HK-2 (cell line): ENCODE data around the gene CEP63.
"Not testable (repeated sequence)": the region's sequence is repeated elsewhere in the genome, so short reads cannot be mapped to it uniquely, and the experiment has no call there.

ENCODE experiments used
- DNase-seq: peaks from one replicate; pipeline ENCODE4 v3.0.0-alpha.2; 2018; ENCODE audit not compliant: unreplicated experiment

CEP63 gene

GRCh38 chr3:134576426-134576825 lies 90.6 kb downstream of the CEP63 start:
- no peak for DNase-seq

DNA sequence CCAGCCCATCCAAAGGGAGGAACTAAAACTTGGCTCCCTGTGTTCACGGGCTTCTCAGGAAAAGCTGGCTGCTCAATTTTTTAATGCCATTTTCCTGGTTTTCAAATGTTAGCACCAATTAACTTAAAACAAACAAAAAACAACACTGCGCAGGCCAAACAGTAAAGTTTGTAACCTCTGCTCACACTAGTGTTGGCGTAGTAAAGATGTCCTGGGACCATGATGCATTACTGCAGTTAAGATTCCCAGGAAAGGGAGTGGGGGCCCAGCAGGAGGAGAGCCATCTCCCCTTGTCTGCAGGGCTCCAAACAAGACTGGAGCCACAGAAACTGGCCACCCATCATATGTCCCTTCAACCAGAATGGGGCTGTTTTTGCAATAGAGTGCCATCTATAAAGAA lies 91.0 kb downstream of the CEP63 start:
- DNase-seq = no peak

- no peak for DNase-seq
These were observed 93.3 kb downstream of the CEP63 start for GRCh38 chr3:134579141-134579665.

- no peak for DNase-seq
These were observed 104.9 kb downstream of the CEP63 start for GRCh38 chr3:134590766-134591165.

GRCh38 chr3:134592806-134593205 lies 106.9 kb downstream of the CEP63 start:
- DNase-seq = no peak

GRCh38 chr3:134594331-134594741 lies 108.5 kb downstream of the CEP63 start:
- DNase-seq = no peak

GRCh38 chr3:134594986-134595385 lies 109.1 kb downstream of the CEP63 start:
- DNase-seq = not testable (repeated sequence)

DNA sequence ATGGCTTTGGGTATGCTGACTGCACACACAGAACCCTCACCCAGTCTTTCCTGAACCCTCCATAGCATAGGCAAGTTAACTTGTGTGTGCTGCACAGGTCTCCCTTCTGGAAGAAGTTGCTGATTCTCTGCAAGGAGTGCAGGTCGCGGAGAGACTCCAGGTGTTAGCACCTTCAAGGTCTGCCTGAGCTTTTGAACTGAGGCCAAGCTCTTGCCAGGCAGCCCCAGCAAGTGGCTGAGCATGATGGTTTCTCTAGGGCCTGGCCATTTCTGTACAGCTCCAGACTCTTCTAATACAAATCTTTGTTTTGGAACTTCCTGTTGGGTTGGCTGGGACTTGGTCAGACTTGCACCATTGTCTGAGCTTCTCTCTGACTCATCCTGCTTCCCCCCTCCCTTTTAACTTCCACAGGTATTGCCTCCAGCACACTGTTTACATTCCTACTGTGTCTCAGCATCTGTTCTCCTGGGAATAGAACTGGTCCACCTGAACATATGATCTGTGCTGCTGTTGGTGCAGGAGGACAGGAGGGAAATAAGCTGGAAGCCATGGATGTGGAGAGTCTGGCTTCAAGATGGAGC lies 111.6 kb downstream of the CEP63 start:
- no peak for DNase-seq

DNA sequence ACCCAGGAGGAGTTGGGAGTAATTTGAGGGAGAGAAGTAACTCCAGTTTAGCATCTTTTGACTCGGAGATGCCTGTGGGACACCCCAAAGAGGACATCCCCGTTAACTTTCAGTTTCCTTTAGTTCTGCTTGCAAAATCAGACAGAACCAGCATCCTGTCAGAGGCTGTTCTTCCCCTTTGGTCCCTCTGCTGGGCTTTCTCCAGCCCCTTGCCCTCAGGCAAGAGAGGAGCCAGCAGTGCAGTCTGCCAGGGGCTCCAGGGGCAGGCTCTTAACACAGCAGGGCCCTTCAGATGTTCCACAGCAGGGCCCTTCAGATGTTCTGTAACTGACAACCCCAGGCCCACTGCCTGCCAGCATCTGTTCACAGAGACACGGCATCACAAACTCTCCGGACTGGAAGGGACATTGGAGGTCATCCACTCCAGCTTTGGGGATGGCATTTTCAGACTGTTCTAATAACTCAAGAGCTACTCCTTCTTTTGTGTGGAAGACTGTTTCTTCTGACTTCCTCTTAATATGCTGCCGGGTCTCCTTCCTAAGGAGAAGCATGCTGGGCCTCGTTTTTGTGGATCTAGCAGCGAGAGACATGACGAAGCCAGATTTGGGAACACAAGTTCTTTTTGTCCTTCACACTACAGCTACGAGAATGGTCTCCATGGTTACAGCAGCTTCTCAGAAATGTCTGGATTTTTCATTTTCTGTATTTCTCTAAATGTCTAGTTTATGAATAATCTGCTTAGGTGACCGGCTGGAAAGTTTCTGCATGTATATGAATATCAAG lies 113.1 kb downstream of the CEP63 start:
- no peak for DNase-seq

GRCh38 chr3:134600206-134600605 lies 114.3 kb downstream of the CEP63 start:
- no peak for DNase-seq

- peak; percentile 71 for DNase-seq
These were observed 115.0 kb downstream of the CEP63 start for GRCh38 chr3:134600685-134601463.

- DNase-seq = peak; percentile 27
These were observed 115.9 kb downstream of the CEP63 start for GRCh38 chr3:134601539-134602439.

GRCh38 chr3:134602440-134602814 lies 116.6 kb downstream of the CEP63 start:
- DNase-seq = no peak

DNA sequence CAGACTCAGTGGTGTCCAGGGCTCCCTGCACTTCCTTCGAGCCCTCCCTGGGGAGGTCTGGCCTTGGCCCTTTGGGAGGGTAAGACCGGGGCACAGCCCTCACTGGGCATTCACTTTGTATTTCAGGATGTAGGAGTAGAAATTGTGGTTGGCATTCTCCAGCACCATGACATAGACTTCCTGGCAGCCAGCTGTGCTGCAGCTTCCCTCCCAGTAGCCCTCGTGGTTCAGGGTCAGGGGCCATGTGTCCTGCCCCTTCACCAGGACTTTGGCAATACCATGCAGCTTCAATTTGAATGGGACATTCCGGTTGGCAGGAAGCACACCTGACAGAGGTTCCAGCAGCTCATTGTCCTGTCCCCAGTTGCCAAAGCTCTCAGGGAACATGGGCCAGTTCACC lies 117.6 kb downstream of the CEP63 start:
- DNase-seq = no peak

DNA sequence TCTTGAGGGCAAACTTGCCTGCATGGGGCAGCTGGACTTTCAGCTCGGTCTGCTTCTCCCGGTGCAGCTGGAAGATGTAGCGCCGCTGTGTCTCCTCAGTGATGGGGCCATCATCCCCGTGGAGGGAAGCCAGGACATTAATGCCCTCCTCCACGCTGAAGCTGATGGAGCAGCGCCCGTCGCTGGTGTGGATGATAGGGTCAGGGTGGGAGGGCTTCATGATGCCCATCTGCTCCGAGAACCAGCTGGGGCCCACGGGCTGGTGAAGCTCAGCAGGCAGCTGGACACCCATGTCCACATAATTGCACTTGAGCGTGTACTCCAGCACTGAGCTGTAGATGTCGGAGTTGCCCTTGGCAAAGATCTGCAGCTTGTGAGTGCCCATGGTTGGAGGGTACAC lies 118.1 kb downstream of the CEP63 start:
- no peak for DNase-seq

- DNase-seq = no peak
These were observed 119.7 kb downstream of the CEP63 start for GRCh38 chr3:134605556-134605955.

DNA sequence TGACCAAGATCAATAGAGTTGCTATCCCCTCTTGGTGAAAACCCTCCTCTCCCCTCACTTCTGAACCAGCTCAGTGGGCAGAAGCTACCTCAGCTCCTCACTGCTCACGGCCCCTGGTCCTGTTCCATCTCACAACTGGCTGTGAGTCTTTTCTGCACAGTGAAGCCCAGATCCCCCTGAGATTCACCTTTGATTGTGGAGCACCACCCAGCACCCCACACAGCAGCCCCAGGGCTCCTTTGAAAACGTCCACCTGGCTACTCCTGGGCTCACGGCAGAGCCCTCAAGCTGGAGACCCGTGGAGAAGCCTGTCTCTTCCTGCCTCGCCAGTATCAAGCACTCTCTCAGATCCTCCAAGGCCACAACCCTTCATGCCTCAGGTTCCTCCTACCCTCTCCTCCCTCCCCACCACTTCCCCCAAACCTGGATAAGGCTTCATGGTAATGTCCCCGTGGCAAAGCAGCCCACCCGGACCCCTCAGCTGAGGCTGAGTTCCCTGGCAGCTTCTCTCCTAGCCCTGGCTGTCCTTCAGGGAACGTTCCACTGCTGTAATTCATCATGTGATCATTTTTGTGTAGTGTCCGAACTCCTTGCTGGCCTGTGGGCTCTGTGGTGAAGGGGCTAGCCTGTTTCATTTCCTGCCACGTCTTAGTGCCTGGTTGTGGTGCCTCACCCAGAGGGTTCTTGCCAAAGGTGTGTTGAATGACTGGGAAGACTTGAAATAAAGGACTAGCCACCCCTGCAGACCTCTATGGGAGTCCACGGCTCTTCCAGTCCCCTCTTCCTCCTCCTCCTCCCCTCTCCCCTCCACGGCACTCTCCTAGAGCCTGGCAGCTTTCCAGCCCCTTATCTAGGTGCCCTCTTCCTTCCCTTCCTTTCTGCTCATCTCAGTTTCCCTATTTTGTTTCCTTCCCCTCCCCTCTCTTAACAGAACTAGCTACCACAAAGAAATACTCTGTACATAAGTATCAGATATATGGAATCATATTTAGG lies 120.5 kb downstream of the CEP63 start:
- no peak for DNase-seq

GRCh38 chr3:134607054-134608022 lies 121.5 kb downstream of the CEP63 start:
- no peak for DNase-seq
